ENCODE measurements around the gene MAGED1. TPM values are rescaled to one million over a fixed set of nuclear protein-coding genes. Genes with fewer than 3 reads are reported as not detected.
A peak's percentile ranks its signal among the peaks of the same experiment; 100 is the strongest.
"Not testable (repeated sequence)": the region's sequence is repeated elsewhere in the genome, so short reads cannot be mapped to it uniquely, and the experiment has no call there.

Gene MAGED1
- total RNA-seq, 1 donor from 2014 or later: 82.5 TPM

DNA sequence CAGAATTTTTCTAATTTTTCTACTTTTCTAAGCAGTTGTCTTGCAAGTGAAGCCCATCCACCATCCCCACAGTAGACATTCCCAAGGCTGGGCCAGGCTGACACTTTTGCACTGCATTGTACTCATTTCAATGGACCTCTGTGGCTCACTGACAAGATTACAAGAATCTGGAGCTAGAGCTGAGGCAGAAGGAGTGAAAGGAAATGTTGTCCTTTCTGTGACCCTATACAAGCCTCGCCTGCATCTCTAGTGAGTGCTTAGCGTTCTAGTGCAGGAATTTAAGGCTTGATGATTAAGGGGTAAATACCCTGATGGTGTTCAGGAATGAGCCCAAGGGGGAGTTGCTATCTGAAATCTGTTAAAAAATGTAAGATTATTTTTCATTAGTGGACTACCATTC, 6.3 kb downstream of the MAGED1 start:
- DNase-seq: no peak

DNA sequence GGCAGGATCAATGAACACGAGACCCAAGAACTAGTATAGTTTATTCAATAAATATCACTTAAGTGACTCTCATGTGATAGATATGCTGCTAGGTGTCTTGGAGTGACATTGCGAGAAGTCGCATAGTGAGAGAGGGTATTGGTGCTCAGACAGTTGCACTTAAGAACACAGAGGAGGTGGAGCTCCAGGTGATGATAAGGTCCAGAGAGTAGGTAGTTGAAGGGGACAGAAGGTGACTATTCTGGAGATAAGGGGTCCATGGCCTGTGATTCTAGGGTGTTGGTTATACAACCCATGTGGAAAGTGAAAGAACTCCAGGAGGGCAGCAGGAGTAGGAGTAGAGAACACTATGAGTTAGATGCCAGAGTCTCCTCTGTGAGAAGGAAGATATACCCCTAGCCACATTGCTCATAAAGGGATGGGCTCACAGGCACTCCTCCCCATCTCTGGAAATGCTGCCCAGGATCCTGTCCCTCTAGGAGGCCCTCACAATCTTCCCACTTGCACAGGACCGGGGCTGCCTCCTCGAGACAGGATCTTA, 9.2 kb downstream of the MAGED1 start:
- DNase-seq: no peak

DNA sequence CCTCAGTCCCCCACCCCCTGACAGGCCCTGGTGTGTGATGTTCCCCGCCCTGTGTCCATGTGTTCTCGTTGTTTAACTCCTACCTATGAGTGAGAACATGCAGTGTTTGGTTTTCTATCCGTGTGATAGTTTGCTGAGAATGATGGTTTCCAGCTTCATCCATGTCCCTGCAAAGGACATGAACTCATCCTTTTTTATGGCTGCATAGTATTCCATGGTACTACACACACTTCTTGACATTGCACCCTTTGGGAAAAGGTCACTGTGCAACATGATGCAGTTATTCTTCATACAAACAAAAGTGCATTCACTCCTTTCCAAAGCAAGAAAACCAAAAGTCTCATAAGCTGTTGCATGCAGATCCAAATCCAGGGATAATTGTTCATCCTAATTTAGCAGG, 11.7 kb downstream of the MAGED1 start:
- not testable (repeated sequence) for DNase-seq

DNA sequence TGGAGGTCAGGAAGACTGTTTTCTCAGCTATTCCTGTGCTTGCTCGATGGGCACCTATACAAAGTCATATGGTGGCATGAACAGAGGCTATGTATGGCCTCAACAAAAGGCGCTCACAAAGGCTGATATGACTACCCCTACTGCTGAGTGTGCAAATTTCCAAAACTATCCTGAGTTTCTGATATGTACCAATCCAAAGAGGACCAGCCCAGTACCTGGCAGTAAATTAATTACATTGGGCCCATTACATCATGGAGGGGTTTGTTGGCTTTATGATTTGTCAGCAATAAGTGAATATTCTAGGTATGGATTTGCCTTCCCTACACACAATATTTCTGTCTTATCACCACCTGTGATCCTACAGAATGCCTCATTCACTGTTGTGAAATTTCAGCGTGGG, 12.3 kb downstream of the MAGED1 start:
- no peak for DNase-seq

DNA sequence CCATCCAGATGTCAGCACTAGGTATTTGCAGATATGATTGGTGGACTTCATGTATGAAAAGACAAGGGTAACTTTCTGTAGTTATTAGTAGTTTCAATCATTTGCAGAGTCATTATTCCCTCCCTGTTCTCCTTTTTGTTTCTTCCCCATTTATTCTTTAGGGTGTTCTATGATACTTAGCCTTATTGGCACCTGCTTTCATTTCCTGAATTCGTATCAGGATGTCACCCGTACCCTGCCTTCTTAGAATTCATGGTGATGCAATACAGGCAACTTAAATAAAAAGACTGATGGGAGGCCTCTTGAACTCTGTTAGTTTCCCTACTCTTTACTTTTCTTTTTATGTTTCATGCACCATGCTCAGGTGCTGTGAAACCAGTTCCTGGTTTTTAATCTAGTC, 24.2 kb downstream of the MAGED1 start:
- DNase-seq: no peak

DNA sequence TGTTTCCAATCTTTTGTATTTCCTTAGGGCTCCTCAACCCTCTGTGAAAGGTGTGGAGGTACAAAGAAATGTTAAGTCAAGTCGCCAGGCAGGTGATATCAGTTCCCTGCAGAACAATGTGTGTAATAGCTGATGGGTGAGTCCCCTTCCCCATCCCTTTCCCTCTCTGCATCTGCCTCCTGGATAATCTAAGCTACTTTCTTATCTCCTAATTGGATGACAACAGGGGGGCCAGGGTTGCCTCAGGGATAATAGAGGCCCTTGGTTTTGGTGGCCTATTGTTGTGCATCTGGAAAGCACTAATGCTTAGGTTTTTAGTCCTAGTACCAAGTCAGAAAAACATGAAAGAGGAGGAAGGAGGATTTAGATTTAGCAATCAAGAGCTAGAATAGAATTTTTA, 29.1 kb downstream of the MAGED1 start:
- no peak for DNase-seq

DNA sequence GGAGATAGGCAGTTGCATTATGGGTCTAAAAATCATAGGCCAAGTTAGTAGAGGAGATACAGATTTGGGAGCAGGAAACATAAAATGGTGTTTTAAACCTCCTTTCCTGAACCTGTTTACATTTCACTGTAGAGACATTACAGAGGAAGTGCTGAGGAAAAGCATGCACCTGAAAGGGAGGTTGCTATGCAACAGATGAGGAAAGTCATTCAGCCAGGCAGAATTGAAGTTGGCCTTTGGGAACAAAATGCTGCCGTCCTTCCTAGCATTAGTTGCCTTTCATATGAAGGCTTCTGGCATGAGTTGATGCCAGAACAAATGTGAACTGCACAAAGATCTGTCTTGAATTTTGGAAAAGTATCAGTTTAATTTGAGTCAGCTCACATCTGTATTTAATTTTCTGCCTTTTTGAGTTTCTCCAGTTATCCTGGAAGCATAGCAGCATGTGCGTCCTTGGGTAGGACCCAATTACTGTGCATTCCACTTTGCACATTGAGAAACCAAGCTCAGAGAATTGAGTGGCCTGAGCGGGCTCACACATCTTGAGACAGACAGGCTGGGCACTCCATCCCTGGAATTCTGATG, 38.2 kb downstream of the MAGED1 start:
- peak; percentile 58 for DNase-seq

Small RNA genes lying within 50 kb of the gene (small RNA-seq; reads per million reads assigned to genes)
- not detected for gene AL929410.2 (ENCODE audit: low replicate concordance)
- gene RNU6-504P (ENCODE audit: low replicate concordance): not detected

Other genes starting within 250 kb of the MAGED1 start
- gene CENPVL2, start 210.8 kb upstream of the MAGED1 start, total RNA-seq: not detected
- not detected for gene CENPVL1, start 183.1 kb upstream of the MAGED1 start, total RNA-seq
- gene GSPT2, start 150.2 kb upstream of the MAGED1 start, total RNA-seq: 6.5 TPM
- 8.6 TPM for gene MAGED4B, start 175.6 kb downstream of the MAGED1 start, total RNA-seq

All from skin of body (tissue), 3 donors.